SK-N-SH (cell line): ENCODE measurements around the gene TBX4.

ENCODE experiments used
- EZH2phosphoT487 ChIP-seq: fragments of 200-600 bp; sonication (generic); IDR thresholded peaks from 2 replicates; pipeline ENCODE4 v1.6.1; 2017; ENCODE audit warnings: low read depth, mixed run types, mild to moderate bottlenecking, antibody characterized with exemption, moderate library complexity, borderline replicate concordance
- RAD21 ChIP-seq: IDR thresholded peaks from 2 replicates; pipeline ENCODE4 v1.6.1; 2012; ENCODE audit warnings: mild to moderate bottlenecking, low read length
- RCOR1 ChIP-seq: fragments of 150-350 bp; IDR thresholded peaks from 2 replicates; pipeline ENCODE4 v1.6.1; 2017; ENCODE audit warnings: antibody characterized with exemption, low read length
- RFX5 ChIP-seq: IDR thresholded peaks from 2 replicates; pipeline ENCODE4 v1.6.1; 2012; ENCODE audit warnings: mild to moderate bottlenecking, improper control_type of control experiment, low read length
- SIN3A ChIP-seq: IDR thresholded peaks from 2 replicates; pipeline ENCODE4 v1.6.1; 2012; ENCODE audit warnings: low read depth, mild to moderate bottlenecking, low read length, moderate library complexity, borderline replicate concordance
- TF ChIP-seq, protein P1 (sequence below): fragments of 200-600 bp; sonication (generic); IDR thresholded peaks from 2 replicates; pipeline ENCODE4 v1.6.1; 2017; ENCODE audit warnings: antibody characterized with exemption, mild to moderate bottlenecking, moderate library complexity
- TF ChIP-seq, protein P2 (sequence below): IDR thresholded peaks from 2 replicates; pipeline ENCODE4 v1.6.1; 2012; ENCODE audit warnings: mild to moderate bottlenecking, low read depth, low read length, moderate library complexity

DNA sequence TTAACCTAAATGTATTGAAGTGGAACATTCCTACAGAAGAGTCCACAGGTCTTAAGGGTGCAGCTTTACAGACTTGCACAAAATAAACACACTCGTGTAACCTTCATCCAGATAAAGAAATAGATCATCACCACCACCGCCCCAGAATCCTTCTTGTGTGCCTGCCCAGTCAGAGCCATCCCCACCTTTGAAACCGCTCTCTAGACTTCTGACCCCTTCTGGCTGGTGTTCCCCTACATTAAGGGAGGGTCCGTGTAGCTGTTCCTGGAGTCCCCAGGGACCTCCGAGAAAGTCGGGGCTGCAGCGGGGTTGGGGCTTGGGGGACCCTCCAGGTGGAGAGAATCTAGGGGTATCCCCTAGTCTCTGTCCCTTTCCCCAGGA lies 9.4 kb downstream of the TBX4 start:
- TF ChIP-seq RFX5 (no peak), RAD21 (no peak), EZH2phosphoT487 (no peak), SIN3A (no peak), RCOR1 (no peak)
- TF ChIP-seq, protein P1, sequence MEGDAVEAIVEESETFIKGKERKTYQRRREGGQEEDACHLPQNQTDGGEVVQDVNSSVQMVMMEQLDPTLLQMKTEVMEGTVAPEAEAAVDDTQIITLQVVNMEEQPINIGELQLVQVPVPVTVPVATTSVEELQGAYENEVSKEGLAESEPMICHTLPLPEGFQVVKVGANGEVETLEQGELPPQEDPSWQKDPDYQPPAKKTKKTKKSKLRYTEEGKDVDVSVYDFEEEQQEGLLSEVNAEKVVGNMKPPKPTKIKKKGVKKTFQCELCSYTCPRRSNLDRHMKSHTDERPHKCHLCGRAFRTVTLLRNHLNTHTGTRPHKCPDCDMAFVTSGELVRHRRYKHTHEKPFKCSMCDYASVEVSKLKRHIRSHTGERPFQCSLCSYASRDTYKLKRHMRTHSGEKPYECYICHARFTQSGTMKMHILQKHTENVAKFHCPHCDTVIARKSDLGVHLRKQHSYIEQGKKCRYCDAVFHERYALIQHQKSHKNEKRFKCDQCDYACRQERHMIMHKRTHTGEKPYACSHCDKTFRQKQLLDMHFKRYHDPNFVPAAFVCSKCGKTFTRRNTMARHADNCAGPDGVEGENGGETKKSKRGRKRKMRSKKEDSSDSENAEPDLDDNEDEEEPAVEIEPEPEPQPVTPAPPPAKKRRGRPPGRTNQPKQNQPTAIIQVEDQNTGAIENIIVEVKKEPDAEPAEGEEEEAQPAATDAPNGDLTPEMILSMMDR = no peak
- TF ChIP-seq, protein P2, sequence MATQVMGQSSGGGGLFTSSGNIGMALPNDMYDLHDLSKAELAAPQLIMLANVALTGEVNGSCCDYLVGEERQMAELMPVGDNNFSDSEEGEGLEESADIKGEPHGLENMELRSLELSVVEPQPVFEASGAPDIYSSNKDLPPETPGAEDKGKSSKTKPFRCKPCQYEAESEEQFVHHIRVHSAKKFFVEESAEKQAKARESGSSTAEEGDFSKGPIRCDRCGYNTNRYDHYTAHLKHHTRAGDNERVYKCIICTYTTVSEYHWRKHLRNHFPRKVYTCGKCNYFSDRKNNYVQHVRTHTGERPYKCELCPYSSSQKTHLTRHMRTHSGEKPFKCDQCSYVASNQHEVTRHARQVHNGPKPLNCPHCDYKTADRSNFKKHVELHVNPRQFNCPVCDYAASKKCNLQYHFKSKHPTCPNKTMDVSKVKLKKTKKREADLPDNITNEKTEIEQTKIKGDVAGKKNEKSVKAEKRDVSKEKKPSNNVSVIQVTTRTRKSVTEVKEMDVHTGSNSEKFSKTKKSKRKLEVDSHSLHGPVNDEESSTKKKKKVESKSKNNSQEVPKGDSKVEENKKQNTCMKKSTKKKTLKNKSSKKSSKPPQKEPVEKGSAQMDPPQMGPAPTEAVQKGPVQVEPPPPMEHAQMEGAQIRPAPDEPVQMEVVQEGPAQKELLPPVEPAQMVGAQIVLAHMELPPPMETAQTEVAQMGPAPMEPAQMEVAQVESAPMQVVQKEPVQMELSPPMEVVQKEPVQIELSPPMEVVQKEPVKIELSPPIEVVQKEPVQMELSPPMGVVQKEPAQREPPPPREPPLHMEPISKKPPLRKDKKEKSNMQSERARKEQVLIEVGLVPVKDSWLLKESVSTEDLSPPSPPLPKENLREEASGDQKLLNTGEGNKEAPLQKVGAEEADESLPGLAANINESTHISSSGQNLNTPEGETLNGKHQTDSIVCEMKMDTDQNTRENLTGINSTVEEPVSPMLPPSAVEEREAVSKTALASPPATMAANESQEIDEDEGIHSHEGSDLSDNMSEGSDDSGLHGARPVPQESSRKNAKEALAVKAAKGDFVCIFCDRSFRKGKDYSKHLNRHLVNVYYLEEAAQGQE = no peak
